ENCODE data around the gene CENPF.
"Not testable (repeated sequence)": the region's sequence is repeated elsewhere in the genome, so short reads cannot be mapped to it uniquely, and the experiment has no call there.

Gene CENPF

DNA sequence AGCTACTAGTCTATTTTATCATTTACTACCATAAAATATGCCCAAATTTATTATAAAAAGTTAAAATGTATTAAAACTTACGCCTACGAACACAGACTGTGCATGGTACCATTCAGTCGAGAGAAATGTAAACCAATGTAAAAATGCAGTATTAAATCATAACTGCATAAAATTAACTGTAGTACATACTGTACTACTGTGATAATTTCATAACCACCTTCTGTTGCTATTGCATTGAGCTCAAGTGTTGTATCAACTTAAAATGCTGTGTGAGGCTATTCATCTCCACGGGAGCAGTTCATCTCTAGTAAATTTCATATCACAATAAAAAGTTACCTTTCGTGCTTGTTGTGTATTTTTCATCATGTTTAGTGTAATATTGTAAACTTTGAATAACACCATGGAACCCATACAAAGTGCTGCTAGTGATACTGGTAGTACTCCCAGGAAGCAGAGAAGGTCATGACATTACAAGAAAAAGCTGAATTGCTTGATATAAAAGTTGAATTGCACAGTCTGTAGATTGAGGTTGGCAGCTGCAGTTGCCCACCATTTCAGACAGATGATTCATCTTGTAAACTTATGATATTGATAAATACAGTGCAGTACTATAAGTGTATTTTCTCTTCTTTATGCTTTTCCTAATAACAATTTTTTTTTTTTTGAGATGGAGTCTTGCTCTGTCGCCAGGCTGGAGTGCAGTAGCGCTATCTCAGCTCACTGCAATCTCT lies 19.0 kb upstream of the CENPF start:
- DNase-seq, result no peak

DNA sequence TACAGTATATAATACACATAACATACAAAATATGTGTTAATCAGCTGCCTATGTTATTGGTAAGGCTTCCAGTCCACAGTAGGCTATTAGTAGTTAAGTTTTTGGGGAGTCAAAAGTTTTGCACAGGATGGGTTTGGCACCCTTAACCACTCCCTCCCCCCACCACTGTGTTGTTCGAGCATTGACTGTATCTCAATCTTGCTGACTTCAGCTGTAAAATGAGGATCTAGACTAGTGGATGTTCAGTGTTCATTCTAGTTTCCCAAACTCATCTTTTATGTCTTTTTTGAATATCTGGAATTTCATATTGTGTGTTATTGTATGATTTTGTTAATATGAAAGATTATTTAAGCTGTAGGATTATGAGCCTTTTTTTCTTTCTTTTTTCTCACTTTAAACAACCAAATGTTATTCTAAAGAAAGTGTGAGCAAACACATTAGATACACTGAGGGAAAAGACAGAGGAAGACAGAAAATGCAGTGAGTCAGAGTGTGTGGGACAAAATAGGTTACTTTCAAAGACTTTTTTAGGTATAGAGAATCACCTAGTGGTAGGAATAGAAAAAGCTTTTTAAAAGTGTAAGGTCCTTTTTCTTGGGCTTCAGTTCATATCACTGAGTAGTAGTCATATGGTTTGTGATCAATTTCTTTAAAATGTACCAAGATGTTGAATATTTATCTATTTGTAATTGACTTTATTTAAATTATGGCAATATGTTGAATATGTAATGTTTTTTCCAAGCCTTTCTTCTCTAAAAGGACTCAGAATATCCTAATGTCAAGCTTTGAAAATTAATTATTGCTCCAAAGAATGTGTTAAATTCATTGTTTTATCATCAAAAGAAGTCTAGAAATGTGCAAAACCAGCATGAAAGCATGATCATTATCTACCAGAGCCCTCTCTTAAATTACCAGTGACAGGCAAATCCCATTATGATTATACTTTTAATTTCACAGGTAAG lies 17.9 kb upstream of the CENPF start:
- no peak for DNase-seq

DNA sequence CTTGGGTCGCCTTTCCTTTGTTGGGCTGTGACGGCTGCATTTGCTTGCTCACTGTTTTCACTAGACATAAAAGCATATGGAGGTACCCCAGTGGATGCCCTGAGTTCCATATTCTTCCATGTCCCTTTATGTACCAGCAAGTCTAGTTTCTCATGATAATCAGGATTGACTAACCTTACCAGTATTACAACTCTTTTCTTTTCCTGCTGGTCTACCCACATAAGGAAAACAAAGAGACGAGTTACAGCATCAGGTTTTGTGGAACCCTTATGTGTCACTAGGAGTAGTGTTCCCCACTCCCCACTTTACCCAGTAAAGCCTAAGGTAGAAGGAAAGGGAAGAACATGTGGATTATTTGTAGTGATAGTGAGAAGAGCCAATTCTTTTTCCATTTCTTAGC lies 16.4 kb upstream of the CENPF start:
- DNase-seq, result no peak

DNA sequence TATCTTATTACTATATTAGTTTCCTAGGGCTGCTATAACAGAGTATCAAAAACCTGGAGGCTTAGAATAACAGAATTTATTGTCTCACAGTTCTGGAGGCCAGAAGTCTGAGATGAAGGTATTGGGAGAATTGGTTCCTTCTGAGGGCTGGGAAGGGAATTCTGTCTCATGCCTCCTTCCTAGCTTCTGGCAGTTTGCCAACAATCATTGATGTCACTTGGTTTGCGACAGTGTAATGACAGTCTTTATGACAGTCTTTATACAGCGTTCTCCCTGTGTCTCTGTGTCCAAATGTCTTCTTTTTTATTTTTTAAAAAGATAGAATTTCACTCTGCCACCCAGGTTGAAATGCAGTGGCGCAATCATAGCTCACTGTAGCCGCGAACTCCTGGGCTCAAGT lies 15.8 kb upstream of the CENPF start:
- DNase-seq, result no peak

DNA sequence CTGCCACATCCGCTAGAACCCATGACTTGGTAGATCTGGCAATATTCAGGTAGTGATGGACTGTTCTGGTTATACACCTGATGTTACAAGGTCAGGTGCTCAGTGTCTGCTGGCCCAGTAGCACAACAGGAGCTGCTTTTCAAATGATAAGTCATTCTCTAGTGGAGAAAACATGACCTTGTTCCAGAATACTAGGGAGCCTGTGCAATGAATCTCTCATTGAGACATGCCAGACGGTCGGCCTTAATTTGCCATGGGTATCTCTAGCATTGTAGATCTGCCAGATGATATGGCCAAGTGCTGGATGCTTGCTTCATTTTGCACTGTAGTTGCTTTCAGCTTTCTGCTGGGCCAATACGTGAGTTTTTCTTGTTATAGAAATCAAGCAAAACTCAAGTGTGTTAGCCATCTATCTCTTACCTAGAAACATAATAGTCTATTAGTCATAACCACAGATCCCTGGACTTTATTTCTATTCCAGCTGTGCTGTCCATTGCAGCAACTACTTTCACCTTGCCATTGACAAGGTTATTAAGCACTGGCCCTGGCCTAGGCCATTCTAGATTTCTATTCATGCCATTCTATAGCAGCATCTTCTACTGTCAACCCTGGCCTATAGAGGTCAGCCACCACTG lies 13.9 kb upstream of the CENPF start:
- DNase-seq, result no peak

DNA sequence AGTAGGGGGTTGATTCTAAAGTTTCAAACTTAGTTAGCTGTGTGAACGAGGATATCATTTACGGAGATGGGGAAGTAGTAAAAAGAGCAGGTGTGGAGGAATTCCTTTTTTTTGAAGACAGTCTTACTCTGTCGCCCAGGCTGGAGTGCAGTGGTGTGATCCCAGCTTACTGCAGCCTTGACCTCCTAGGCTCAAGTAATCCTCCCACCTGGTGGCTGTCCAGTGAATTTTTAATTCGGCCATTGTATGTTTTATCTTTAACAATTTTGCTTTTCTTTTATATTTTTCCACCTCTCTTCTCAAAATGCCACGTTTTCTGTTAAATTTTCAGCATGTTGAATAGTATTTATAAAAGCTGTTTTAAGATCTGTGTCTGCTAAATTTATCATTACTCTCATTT lies 12.3 kb upstream of the CENPF start:
- DNase-seq, result no peak

DNA sequence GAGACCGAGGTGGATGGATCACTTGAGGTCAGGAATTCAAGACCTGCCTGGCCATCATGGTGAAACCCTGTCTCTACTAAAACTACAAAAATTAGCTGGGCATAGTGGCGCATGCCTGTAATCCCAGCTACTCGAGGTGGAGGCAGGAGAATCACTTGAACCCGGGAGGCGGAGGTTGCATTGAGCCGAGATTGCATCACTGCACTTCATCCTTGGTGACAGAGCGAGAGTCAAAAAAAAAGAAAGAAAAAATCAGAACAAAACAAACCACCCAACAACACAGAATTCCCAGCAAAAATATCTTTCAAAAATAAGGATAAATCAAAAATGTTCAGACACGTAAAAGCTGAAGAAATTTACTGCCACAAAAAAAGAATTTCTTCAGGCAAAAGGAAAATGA lies 11.1 kb upstream of the CENPF start:
- DNase-seq, result not testable (repeated sequence)

DNA sequence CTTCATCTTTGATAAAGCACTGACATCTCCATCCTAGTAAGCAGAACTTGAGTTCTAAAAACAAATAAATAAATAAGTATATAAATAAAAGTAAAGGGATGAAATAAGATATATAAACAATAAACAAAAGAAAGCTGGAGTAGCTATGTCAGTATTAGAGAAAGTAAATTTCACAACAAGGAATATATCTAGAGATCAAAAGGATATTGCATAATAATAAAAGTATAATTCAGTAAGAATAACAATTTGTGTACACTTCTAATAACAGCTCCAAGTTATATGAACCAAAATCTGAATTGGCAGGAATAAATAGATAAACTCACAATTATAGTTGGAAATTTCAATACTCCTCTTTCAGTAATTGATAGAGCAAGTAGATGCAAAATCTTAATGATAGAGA lies 9.8 kb upstream of the CENPF start:
- no peak for DNase-seq

DNA sequence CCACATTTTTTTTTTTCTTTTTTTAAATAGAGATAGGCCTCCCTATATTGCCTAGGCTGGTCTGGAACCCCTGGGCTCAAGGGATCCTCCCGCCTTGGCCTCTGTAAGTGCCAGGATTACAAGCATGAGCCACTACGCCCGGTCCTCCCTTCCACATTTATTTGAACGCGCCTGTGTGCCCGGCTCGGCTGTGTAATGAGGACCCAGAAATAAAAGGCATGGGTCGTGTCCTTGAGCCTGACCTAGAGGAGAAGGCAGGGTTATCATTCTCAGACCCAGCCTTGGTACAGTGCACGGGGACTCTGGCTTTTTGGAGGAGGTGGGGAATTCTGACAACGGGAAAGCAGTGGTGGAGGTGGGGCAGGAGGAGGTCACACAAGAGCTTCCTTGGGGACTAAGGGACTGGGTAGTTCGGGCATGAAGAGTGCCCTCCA lies 841 bp downstream of the CENPF start:
- DNase-seq, result no peak

DNA sequence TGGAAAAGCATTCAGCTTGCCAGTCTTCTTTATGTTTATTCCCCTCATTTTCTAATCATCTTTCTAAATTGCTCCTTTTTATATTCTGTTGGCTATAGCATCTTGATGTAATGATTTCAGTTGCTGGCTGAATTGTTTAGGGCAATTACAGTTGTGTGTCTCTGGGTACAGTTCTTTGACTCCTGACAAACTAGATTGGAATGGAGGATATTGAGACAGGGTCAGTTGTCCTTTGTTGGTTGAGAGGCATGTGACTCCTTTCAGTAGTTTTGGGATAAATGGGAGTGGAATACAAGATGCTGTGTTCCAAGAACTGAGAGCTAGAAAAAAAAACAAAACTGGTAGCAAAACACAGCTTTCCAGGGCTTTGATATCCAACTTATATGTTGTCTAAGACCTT lies 1.5 kb downstream of the CENPF start:
- DNase-seq, result peak in 1 of 2 experiments; percentile 8

DNA sequence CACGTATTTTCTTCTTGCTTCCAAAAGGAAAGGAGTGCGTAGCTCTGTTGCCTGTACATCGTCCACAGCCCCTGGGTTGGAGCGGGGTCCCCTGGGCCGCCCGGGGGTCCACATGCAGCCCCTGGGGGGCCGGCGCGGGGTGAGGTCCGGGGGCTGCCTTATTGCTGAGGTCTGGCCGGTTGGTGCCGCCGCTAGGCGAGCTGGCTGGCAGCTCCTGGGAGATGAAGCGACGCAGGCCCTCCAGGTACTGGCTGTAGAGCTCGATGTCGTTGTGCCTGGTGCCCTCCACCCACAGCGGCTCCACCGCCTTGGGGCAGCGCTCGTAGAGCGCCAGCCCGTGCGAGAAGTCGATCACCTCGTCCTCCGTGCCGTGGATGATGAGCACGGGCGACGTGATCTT lies 2.5 kb downstream of the CENPF start:
- not testable (repeated sequence) for DNase-seq

DNA sequence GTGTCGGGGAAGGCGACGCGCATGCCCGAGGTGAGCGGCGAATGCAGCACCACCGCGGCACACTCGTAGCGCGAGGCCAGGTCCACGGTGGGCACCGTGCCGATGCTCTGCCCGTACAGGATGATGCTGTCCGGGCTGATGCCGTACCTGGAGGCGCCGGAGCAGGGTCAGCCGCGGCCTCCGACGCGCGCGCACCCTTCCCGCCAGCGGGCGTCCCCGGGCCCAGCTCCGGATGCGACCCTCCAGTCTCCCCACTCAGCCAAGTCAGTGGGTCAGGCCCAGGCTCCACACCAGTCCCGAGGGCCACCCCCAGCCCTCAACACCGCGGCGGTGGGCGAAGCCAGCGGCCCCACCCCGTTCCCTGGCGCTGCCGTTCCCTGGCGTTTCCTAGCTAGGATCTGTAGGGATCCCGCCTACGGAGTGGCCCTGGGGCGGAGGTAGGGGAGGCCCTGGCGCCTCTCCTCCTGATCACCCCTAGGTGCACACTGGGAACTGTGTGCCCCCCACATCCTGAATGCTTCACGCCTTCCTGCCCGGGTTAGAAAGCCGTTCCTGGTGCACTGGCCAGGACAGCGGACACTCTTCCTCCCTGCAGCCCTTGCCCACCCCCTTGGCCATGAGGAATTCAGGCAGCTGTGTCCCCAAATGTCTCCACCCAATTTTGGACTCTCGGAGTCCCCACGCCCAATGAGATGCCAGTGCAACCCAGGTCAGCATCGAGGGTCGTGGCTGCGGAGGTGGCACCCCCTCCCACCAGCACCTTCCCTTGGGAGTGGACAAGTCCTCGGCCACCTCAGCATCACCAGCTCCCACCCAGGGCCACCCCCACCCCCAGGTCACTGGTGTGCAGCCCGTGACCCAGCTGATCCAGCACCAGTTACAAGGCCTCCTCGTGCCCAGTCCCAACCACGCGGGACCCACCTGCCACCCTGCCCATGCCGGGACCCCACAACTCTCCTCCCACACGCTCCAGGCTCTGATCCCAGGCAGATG lies 3.2 kb downstream of the CENPF start:
- DNase-seq, result not testable (repeated sequence)

DNA sequence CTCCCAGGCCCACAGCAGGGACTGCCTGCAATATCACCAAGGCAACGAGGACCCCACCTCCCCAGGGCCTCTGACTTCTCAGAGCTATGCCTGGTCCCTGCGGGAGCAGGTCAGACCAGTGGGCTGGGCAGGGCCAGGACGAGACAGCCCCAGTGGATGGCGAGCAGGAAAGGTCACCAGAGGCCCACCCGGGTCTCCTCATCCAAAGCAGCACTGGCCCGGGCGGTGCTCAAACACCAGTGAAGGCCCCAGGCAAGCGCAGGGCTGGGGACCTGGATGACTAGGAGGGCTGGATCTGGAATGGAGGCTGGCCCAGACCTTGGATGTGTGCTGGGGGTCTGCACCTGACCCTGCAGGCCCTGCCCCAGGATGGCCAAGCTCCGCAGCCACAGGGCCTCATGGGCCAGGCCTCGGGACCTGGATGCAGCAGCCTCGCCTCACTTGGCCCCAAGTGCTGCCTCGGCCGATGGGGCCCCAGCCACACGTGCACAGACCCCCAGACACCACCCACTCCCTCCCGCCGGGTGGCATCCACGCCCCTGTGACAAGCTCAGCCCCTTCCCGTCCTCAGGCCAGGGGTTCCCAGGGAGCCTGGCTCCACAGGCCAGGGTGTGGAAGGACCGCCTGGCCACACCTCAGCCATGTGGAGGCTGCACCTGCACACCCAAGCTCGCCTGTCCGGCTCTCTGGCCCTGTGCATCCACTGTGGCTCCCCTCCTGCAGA lies 4.7 kb downstream of the CENPF start:
- DNase-seq, result not testable (repeated sequence)

DNA sequence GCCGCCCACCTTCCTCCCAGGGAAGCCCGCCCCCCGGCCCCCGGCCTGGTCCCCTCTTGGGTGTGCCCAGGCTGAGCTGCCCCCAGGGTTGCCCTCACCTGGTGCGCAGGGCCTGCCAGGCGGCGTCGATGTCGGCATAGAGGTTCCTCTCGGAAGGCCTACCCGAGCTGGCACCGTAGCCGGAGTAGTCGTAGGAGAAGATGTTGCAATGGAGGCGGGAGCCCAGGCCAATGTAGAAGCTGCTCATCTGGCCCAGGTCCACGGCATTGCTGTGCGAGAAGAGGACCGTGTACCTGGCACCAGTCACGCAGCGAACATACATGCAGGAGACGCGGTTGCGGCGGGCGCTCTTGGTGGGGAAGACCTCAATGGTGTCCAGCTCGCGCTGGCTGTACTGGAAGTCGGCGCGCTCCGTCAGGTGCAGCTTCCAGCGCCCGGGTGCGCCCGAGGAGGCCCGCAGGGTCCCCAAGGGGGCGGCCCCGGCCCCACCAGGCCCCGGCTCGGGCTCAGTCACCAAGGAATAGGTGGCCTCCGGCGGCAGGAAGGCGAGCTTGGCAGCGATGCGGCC lies 5.3 kb downstream of the CENPF start:
- DNase-seq, result not testable (repeated sequence)

DNA sequence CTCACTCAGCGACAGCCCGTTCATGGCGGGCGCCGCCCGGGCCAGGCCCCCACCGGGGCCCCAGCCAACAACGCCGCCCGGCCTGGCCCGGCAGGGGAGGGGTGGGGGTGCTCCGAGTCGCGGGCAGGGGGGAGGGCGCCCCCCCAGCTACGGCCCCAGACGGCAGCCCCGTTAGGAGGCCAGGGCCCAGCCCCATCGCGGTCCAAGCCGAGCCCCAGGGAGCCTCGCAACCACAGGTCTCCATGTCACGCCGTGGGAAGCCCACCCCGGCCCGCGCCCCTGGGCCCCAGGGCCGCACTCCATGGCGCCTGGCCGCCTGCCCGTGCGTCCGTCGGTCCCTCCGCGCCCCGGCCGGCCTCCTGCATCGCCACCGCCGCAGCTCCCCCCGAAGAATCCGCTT lies 5.8 kb downstream of the CENPF start:
- not testable (repeated sequence) for DNase-seq

DNA sequence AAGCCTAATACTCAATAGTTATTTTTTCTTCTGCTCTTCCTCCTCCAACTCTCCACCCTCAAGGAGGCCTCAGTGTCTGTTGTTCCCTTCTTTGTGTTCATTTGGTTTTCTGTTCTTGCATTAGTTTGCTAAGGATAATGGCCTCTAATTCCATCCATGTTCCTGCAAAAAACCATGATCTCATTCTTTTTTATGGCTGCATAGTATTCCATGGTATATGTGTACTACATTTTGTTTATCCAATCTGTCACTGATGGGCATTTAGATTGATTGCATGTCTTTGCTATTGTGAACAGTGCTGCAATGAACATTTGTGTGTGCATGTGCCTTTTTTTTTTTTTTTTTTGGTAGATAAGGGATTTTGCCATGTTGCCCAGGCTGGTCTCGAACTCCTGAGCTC lies 6.7 kb downstream of the CENPF start:
- no peak for DNase-seq

DNA sequence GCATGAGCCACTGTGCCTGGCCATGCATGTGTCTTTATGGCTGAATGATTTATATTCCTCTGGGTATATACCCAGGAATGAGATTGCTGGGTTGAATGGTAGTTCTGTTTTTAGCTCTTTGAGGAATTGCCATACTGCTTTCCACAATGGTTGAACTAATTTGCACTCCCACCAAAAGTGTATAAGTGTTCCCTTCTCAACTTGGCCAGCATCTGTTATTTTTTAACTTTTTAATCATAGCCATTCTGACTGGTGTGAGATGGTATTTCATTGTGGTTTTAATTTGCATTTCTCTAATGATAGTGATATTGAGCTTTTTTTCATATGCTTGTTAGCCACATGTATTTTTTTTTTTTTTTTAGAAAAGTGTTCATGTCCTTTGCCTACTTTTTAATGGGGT lies 7.1 kb downstream of the CENPF start:
- not testable (repeated sequence) for DNase-seq

DNA sequence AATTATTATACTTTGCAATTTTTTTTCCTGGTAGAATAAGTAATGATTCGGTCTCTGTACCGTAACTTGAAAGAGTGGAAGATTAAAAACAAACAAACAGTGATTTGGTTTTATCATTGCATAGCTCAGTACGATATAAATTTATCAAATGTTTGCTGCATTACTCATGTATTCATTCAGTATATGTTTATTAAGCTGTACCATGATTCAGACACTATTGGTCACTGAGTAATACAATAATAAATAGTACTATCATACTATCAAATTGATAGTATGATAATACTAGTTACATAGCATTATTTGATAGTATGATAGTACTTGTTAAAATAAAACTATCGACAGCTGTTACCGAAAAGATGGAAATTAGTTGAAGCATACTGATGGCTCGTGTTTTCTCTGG lies 12.1 kb downstream of the CENPF start:
- no peak for DNase-seq

DNA sequence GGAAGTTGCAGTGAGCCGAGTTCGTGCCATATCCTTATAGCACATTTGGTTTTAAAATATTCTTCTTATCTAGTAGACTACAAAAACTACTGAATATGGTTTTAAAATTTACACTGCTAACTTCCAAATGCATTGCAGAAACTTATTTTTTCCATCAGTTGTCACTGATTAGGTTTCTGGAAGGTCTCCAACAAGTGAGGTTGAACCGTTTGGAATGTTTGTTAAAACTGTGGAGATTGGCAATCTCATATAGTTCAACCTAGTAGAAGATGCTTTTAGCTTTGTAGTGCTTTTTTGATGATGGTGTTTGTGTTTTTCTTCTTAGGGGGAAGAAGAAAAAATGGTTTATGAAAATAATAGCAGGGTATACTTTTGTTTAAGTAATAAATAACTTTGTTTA lies 12.9 kb downstream of the CENPF start:
- no peak for DNase-seq

DNA sequence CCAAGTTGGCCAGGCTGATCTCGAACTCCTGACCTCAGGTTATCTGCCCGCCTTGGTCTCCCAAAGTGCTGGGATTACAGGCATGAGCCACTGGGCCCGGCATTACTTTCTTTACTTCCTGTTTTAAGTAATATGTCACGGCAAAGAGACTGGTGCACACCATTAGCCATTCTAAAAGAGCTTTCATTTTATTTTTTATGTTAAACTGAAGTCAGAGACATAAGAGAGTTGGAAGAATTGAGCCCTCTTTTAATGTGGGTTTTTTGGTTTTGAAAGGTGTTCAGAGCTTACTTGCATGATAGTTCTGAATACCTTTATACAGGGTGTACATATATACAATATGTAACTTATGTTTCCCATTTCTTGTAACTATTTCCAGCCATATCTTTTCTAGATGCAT lies 14.3 kb downstream of the CENPF start:
- no peak for DNase-seq

DNA sequence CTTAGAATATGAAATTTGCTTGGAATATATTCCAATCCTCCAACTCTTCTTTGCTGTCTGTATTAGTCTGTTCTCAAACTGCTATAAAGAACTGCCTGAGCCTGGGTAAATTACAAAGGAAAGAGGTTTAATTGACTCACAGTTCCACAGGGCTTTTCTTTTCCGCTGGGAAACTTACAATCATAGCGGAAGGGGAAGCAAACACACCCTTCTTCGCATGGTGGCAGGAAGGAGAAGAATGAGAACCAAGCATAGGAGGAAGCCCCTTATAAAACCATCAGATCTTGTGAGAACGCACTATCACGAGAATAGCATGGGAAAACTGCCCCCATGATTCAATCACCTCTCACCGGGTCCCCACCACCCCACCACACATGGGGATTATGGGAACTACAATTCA lies 14.8 kb downstream of the CENPF start:
- no peak for DNase-seq

All from NCI-H1930 (cell line).